Ishikawa (cell line): ENCODE results near the gene TMA7B.

Experiments used
- MAX ChIP-seq: IDR thresholded peaks from 2 replicates; pipeline ENCODE4 v1.6.1; 2012
- RAD21 ChIP-seq: IDR thresholded peaks from 2 replicates; pipeline ENCODE4 v1.6.1; 2012; ENCODE audit warnings: low read depth

- TF ChIP-seq RAD21 (no peak), MAX (no peak)
These were observed 37.9 kb downstream of the TMA7B start for GRCh38 chr22:39997939-39998726.
